NB4 (cell line): ENCODE data around the gene TMEM220.

Experiments
- DNase-seq: peaks from one replicate; pipeline ENCODE4 v3.0.0; 2010; ENCODE audit warnings: low read depth
- H3K4me3 ChIP-seq: one replicate; pipeline ENCODE4 v1.5.1; 2011; ENCODE audit warnings: mild to moderate bottlenecking, low read depth, low read length, moderate library complexity
- MYC ChIP-seq: IDR thresholded peaks from 2 replicates; pipeline ENCODE4 v1.6.1; 2011; ENCODE audit warnings: low read depth, low read length
- POLR2A ChIP-seq: IDR thresholded peaks from 2 replicates; pipeline ENCODE4 v1.6.1; 2011; ENCODE audit warnings: mild to moderate bottlenecking; ENCODE audit not compliant: insufficient read length; ENCODE audit errors: extremely low read depth
- TF ChIP-seq, protein P1 (sequence below): IDR thresholded peaks from one replicate; pipeline ENCODE4 v1.5.1; 2012; ENCODE audit warnings: low read depth, low read length
- TF ChIP-seq, protein P2 (sequence below): IDR thresholded peaks from 2 replicates; pipeline ENCODE4 v1.6.1; 2011; ENCODE audit warnings: low read depth, low read length

Gene TMEM220

DNA sequence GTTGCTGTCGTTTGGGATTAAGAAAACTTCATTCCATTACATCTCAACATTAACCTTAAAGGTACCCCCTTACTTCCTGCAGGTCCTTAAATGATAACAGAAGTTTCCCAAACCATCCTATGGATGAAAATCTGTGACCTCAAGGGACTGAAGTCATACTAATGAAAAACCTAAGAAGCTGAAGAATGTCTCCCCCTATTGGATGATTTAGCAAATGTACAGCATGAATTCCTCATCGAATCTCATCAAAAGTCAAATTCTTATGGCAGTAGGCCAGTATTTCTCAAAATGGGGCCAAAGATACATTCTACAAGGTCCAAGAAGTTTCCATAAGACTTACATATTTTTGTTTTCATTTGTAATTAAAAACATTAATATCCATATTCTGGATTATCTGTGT, 46.0 kb downstream of the TMEM220 start:
- H3K4me3 ChIP-seq = no peak overlapping the region
- peak; percentile 51 for DNase-seq
- TF ChIP-seq POLR2A = no peak
- TF ChIP-seq, protein P1, sequence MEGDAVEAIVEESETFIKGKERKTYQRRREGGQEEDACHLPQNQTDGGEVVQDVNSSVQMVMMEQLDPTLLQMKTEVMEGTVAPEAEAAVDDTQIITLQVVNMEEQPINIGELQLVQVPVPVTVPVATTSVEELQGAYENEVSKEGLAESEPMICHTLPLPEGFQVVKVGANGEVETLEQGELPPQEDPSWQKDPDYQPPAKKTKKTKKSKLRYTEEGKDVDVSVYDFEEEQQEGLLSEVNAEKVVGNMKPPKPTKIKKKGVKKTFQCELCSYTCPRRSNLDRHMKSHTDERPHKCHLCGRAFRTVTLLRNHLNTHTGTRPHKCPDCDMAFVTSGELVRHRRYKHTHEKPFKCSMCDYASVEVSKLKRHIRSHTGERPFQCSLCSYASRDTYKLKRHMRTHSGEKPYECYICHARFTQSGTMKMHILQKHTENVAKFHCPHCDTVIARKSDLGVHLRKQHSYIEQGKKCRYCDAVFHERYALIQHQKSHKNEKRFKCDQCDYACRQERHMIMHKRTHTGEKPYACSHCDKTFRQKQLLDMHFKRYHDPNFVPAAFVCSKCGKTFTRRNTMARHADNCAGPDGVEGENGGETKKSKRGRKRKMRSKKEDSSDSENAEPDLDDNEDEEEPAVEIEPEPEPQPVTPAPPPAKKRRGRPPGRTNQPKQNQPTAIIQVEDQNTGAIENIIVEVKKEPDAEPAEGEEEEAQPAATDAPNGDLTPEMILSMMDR = peak; percentile 52

DNA sequence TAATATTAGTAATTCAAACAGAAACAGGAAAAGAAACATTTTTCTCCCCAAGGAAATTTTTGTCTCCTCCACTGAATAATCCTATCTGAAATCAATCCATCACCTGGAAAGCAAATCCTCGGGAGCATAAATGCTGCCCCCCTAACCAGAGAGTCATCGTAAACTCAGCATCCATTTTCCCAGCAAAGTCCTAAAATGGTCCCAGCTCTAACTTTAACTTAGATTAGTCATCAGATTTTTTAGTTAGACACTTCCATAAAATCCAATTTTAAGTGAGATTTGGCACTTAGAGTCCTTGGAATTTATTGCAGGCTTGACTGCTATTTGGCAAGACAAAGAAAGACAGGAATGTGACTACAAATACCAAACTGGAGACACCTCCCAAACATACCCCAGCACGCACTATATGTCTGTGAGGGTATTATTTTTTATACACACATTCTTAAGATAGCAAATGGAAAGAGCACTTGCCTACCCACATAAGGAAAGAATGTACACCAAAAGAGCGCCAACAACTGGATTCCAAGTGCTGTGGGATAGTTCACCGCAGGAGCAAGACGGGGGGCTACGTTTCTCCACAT, 47.9 kb downstream of the TMEM220 start:
- no peak overlapping the region for H3K4me3 ChIP-seq
- no peak for DNase-seq
- TF ChIP-seq POLR2A (no peak), MYC (no peak)
- TF ChIP-seq, protein P1 = no peak
- TF ChIP-seq, protein P2, sequence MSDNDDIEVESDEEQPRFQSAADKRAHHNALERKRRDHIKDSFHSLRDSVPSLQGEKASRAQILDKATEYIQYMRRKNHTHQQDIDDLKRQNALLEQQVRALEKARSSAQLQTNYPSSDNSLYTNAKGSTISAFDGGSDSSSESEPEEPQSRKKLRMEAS = no peak

DNA sequence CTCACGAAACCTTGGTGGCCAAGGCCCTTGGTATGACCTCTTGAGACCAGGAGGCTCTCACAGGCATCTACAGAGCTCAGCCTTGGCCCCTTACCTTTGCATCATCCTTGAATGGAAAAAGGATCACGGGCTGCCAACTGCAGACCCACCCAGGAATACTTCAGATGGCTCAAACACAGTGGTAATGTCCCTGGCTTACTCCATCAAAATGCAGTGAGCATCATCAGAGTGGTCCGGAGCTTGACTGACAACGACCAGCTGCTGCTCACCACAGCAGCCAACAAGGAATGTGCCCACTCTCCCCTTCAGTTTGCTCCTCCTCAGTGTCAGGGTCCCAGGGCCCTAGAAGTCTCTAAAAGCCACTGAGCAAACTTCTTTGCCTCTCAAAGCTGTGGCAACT, 55.1 kb downstream of the TMEM220 start:
- TF ChIP-seq, protein P2 = no peak
- TF ChIP-seq POLR2A = no peak
- TF ChIP-seq, protein P1 = no peak
- no peak for TF ChIP-seq MYC
- H3K4me3 ChIP-seq = no peak overlapping the region
- DNase-seq = no peak

DNA sequence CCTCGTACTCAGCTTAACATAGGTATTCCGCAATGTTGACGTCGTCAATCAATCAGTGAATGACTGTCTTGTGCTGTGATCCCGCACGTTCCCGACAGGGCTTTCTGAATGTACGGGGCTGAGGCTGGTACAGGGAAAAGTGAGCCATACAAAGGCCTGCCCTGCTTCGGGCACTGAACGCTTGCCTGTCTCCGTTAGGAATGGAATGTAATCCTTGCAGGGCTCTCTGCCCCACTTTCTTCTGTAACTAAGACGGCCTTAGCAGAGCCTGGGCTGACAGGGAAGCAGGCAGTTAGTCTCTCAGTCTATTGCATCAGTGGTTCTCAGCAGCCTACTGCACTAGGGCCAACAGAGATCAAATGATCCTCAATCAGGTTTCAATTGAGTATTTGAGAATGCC, 56.5 kb downstream of the TMEM220 start:
- no peak for DNase-seq
- TF ChIP-seq MYC (no peak), POLR2A (no peak)
- TF ChIP-seq, protein P1 = no peak
- TF ChIP-seq, protein P2 = no peak
- H3K4me3 ChIP-seq = no peak overlapping the region

DNA sequence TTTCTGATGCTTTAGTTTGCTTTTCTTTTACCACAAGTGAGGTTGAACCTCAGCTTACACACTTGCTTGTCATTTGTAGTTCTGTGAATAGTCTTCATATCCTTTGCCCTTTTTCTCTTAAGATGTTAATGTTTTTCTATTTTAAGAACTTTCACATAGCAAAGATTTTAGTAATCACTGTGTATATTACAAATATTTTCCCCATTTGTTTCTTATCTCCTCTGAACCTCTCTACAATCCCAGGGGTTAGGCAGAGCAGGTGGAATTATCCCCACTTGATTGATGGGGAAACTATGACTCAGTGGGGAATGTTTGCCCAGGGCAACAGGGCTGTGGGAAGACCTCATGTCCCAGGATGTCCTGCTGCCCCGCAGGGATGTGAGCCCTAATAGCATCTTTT, 61.0 kb downstream of the TMEM220 start:
- TF ChIP-seq, protein P1 = no peak
- TF ChIP-seq MYC = no peak
- no peak for TF ChIP-seq POLR2A
- H3K4me3 ChIP-seq = no peak overlapping the region
- DNase-seq = no peak

DNA sequence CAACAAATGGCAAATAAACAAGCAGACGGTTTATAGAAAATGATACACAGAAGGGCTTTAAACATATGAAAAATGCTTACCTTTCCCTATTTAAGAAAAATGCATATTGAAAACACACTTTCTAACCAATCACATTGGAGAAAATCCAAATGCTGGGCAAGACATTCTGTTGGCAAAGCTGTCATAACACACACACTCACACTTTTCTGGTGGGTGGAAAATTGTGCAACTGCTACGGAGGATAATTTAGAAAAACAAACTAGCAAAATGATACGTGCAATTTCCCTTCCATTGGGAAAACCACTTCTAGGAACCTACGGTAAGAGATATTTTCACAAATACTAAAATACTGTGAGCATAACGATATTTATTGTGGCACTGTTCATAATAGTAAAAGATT, 62.9 kb downstream of the TMEM220 start:
- H3K4me3 ChIP-seq = no peak overlapping the region
- no peak for DNase-seq
- TF ChIP-seq MYC (no peak), POLR2A (no peak)
- TF ChIP-seq, protein P2 = no peak
- TF ChIP-seq, protein P1 = no peak
